ENCODE results near the gene CDH13. TPM values are rescaled to one million over a fixed set of nuclear protein-coding genes. Genes with fewer than 3 reads are reported as not detected.

The CDH13 gene
- total RNA-seq, 4 donors from 2014 or later = 3.4 to 14.8 (median 6.5) TPM

- H3K27ac ChIP-seq = no peak overlapping the region
- H3K4me1 ChIP-seq = peaks cover 13 to 23% of the 10 kb centered on the region in 2 donors
- H3K36me3 ChIP-seq = no peaks in the 10 kb centered on the region
- no peak overlapping the region for H3K4me3 ChIP-seq (replicated peaks in 1 of 3)
- DNase-seq = no peak
- no peaks in the 10 kb centered on the region for H3K27me3 ChIP-seq
- TF ChIP-seq POLR2A (IDR thresholded peaks at IDR 0.05) (no peak), CTCF (IDR thresholded peaks at IDR 0.05) (no peak)
- intact Hi-C loops (cut with DNase I) = loop anchor here (10.0 kb wide), 1 partner anchor 91 kb away; no protein-coding TSS in a partner anchor
- no peaks in the 10 kb centered on the region for H3K9me3 ChIP-seq
- 56 to 62% methylated on average over 5 of the region's 5 CpGs for WGBS, 2 donors
Observed at GRCh38 chr16:83806036-83806435, 1179.3 kb downstream of the CDH13 start.

GRCh38 chr16:83806731-83807130, 1180.0 kb downstream of the CDH13 start:
- Histone ChIP-seq H3K27ac (peak overlapping the region in 1 of 3 donors; percentile 92), H3K9me3 (no peaks in the 10 kb centered on the region), H3K4me3 (replicated peaks in 1 of 3) (no peak overlapping the region), H3K27me3 (no peaks in the 10 kb centered on the region), H3K4me1 (peaks cover 20 to 28% of the 10 kb centered on the region in 2 donors), H3K36me3 (no peaks in the 10 kb centered on the region)
- WGBS, 2 donors = 92 to 95% methylated on average over 6 of the region's 6 CpGs
- TF ChIP-seq POLR2A (IDR thresholded peaks at IDR 0.05) (no peak), CTCF (IDR thresholded peaks at IDR 0.05) (no peak)
- no peak for DNase-seq
- intact Hi-C loops (cut with DNase I) = loop anchor here (10.0 kb wide), 1 partner anchor 92 kb away; no protein-coding TSS in a partner anchor

- DNase-seq = no peak
- TF ChIP-seq CTCF (IDR thresholded peaks at IDR 0.05) (no peak), POLR2A (IDR thresholded peaks at IDR 0.05) (no peak)
- H3K27me3 ChIP-seq = no peaks in the 10 kb centered on the region
- H3K36me3 ChIP-seq = no peaks in the 10 kb centered on the region
- WGBS, 2 donors = 82 to 91% methylated on average over 8 of the region's 8 CpGs
- peak overlapping the region in 2 of 3 donors; percentile 74 to 92 for H3K27ac ChIP-seq
- intact Hi-C loops (cut with DNase I) = loop anchor here (10.0 kb wide), 1 partner anchor 93 kb away; no protein-coding TSS in a partner anchor
- peaks cover 25 to 27% of the 10 kb centered on the region in 2 donors for H3K4me1 ChIP-seq
- no peaks in the 10 kb centered on the region for H3K9me3 ChIP-seq
- no peak overlapping the region for H3K4me3 ChIP-seq (replicated peaks in 1 of 3)
Observed at GRCh38 chr16:83807327-83807709, 1180.5 kb downstream of the CDH13 start.

- DNase-seq = peak; percentile 89 to 92
Observed at GRCh38 chr16:83807710-83808572, 1181.2 kb downstream of the CDH13 start, which contains the start of gene HSBP1. Gene HSBP1, plus strand, starts transcription at chr16:83807978. Its CDS starts 99 bp downstream, at chr16:83808077.

More at GRCh38 chr16:83807710-83808572, 1181.2 kb downstream of the CDH13 start, which contains the start of gene HSBP1:
- Histone ChIP-seq H3K4me1 (peaks cover 23 to 25% of the 10 kb centered on the region in 2 donors), H3K36me3 (no peaks in the 10 kb centered on the region), H3K4me3 (replicated peaks in 1 of 3) (peak within 1 kb of the TSS; percentile 58 to 91 (median 73)), H3K9me3 (no peaks in the 10 kb centered on the region), H3K27me3 (no peaks in the 10 kb centered on the region), H3K27ac (peak within 1 kb of the TSS; percentile 29 to 92 (median 74))
- intact Hi-C loops (cut with DNase I) = loop anchor here (10.0 kb wide), 1 partner anchor 93 kb away; no protein-coding TSS in a partner anchor
- TF ChIP-seq POLR2A (IDR thresholded peaks at IDR 0.05) = peak; percentile 39 to 78
- TF ChIP-seq CTCF (IDR thresholded peaks at IDR 0.05) = no peak
- 4% methylated on average over 23 to 32 of the region's 76 CpGs for WGBS, 2 donors

Data from thyroid gland (tissue), 4 donors.